HepG2 (cell line): ENCODE measurements around the gene OPRL1. TPM values are rescaled to one million over a fixed set of nuclear protein-coding genes. Genes with fewer than 3 reads are reported as not detected.

Experiments used
- ADNP ChIP-seq: sonication (generic); formaldehyde crosslinking; IDR thresholded peaks from 2 replicates; pipeline ENCODE4 v1.4.0; 2020; ENCODE audit warnings: missing genetic modification reagents
- ARHGAP35 ChIP-seq: sonication (generic); formaldehyde crosslinking; IDR thresholded peaks from 2 replicates; pipeline ENCODE4 v1.9.0; 2022; ENCODE audit warnings: mild to moderate bottlenecking, inconsistent platforms, moderate library complexity, missing genetic modification reagents, borderline replicate concordance
- BRF2 ChIP-seq: sonication (generic); formaldehyde crosslinking; IDR thresholded peaks from 2 replicates; pipeline ENCODE4 v1.8.1; 2022; ENCODE audit warnings: mild to moderate bottlenecking, missing genetic modification reagents
- DZIP1 ChIP-seq: sonication (generic); formaldehyde crosslinking; IDR thresholded peaks from 2 replicates; pipeline ENCODE4 v1.5.0; 2020; ENCODE audit warnings: mild to moderate bottlenecking, missing genetic modification reagents
- IRX3 ChIP-seq: sonication (generic); formaldehyde crosslinking; IDR thresholded peaks from 2 replicates; pipeline ENCODE4 v1.8.1; 2023; ENCODE audit warnings: mild to moderate bottlenecking, low read depth, missing genetic modification reagents, borderline replicate concordance
- MXD1 ChIP-seq: sonication (generic); formaldehyde crosslinking; IDR thresholded peaks from 2 replicates; pipeline ENCODE4 v1.4.0; 2020; ENCODE audit warnings: mild to moderate bottlenecking, missing genetic modification reagents
- MXI1 ChIP-seq: IDR thresholded peaks from 3 replicates; pipeline ENCODE4 v1.6.1; 2012; ENCODE audit warnings: low read depth, low read length, inconsistent platforms, borderline replicate concordance
- PHF21A ChIP-seq: sonication (generic); formaldehyde crosslinking; IDR thresholded peaks from 2 replicates; pipeline ENCODE4 v1.5.0; 2020; ENCODE audit warnings: mild to moderate bottlenecking, missing genetic modification reagents
- SIX4 ChIP-seq: sonication (generic); formaldehyde crosslinking; IDR thresholded peaks from 2 replicates; pipeline ENCODE4 v1.4.0; 2020; ENCODE audit warnings: missing genetic modification reagents
- SNRNP70 ChIP-seq: fragments of 200-400 bp; formaldehyde crosslinking; IDR thresholded peaks from 2 replicates; pipeline ENCODE4 v1.6.1; 2017; ENCODE audit warnings: mild to moderate bottlenecking, low read depth, low read length, moderate library complexity
- THAP7 ChIP-seq: sonication (generic); formaldehyde crosslinking; IDR thresholded peaks from 2 replicates; pipeline ENCODE4 v1.8.1; 2023; ENCODE audit warnings: mild to moderate bottlenecking, missing genetic modification reagents
- TRAFD1 ChIP-seq: sonication (generic); formaldehyde crosslinking; IDR thresholded peaks from 2 replicates; pipeline ENCODE4 v1.5.1; 2020; ENCODE audit warnings: missing genetic modification reagents, mild to moderate bottlenecking, borderline replicate concordance
- ZFX ChIP-seq: sonication (generic); formaldehyde crosslinking; IDR thresholded peaks from 2 replicates; pipeline ENCODE4 v1.4.0; 2020; ENCODE audit warnings: mild to moderate bottlenecking, low read depth, missing genetic modification reagents, moderate library complexity
- ZNF343 ChIP-seq: sonication (generic); formaldehyde crosslinking; IDR thresholded peaks from 2 replicates; pipeline ENCODE4 v1.4.0; 2020; ENCODE audit warnings: mild to moderate bottlenecking, missing genetic modification reagents
- ZNF441 ChIP-seq: sonication (generic); formaldehyde crosslinking; IDR thresholded peaks from 2 replicates; pipeline ENCODE4 v1.7.0; 2021; ENCODE audit warnings: missing genetic modification reagents, borderline replicate concordance
- ZNF724P ChIP-seq: sonication (generic); formaldehyde crosslinking; IDR thresholded peaks from 2 replicates; pipeline ENCODE4 v1.8.0; 2022; ENCODE audit warnings: missing genetic modification reagents, borderline replicate concordance
- polyA plus RNA-seq, 8 experiments: library from polyadenylated mRNA; depleted of rRNA in 3 of 8; stranded (reverse) in 7 of 8; unstranded in 1 of 8; fragments of >200 nt; fragmentation: Illumina TruSeq in 4 of 8; extraction: Trizol in 4 of 8; gene quantifications; 2 replicates each; pipeline versions ENCODE4 v1.2.1 to v1.2.3, GENCODE V29; 2011 to 2016; ENCODE audit warnings: low read depth in 4 of 8, missing spikeins in 1 of 8, mixed read lengths in 1 of 8; ENCODE audit not compliant: insufficient read depth in 1 of 8
- total RNA-seq, 5 experiments: library from RNA; depleted of rRNA; stranded (reverse); fragments of >200 nt; fragmentation: Illumina TruSeq; extraction: Trizol; gene quantifications; 2 replicates each; pipeline ENCODE4 v1.2.3, GENCODE V29; 2016; ENCODE audit warnings: low read depth in 1 of 5
- TF ChIP-seq, protein P1 (sequence below): sonication (generic); formaldehyde crosslinking; IDR thresholded peaks from 2 replicates; pipeline ENCODE4 v1.5.1; 2020; ENCODE audit warnings: mild to moderate bottlenecking, missing genetic modification reagents

OPRL1 gene
- total and polyA plus RNA-seq, 2 of the 13 experiments (the other 11 are each of a cell fraction or from before 2014, with no cell fraction given), result 0.35 to 0.71 TPM

GRCh38 chr20:64056889-64057627, 22.8 kb upstream of the OPRL1 start (continued):
- TF ChIP-seq IRX3 (CRISPR knock-in tag) (no peak), SIX4 (CRISPR knock-in tag) (no peak), ADNP (CRISPR knock-in tag) (no peak), DZIP1 (peak; percentile 87), ZNF724P (CRISPR knock-in tag) (no peak), ARHGAP35 (CRISPR knock-in tag) (peak; percentile 86; the same call in 1 of the 2 replicates), ZNF343 (CRISPR knock-in tag) (no peak; the same call in 1 of the 2 replicates), TRAFD1 (CRISPR knock-in tag) (peak; percentile 71), THAP7 (CRISPR knock-in tag) (0 out of 2 replicates have a peak, but pooled peaks have one; percentile 64), ZNF441 (CRISPR knock-in tag) (0 out of 2 replicates have a peak, but pooled peaks have one; percentile 54), PHF21A (0 out of 2 replicates have a peak, but pooled peaks have one; percentile 8), MXD1 (peak; percentile 84), MXI1 (0 out of 3 replicates have a peak, but pooled peaks have one; percentile 7), SNRNP70 (no peak), ZFX (peak; percentile 84), BRF2 (CRISPR knock-in tag) (0 out of 2 replicates have a peak, but pooled peaks have one; percentile 1)
- TF ChIP-seq, protein P1, sequence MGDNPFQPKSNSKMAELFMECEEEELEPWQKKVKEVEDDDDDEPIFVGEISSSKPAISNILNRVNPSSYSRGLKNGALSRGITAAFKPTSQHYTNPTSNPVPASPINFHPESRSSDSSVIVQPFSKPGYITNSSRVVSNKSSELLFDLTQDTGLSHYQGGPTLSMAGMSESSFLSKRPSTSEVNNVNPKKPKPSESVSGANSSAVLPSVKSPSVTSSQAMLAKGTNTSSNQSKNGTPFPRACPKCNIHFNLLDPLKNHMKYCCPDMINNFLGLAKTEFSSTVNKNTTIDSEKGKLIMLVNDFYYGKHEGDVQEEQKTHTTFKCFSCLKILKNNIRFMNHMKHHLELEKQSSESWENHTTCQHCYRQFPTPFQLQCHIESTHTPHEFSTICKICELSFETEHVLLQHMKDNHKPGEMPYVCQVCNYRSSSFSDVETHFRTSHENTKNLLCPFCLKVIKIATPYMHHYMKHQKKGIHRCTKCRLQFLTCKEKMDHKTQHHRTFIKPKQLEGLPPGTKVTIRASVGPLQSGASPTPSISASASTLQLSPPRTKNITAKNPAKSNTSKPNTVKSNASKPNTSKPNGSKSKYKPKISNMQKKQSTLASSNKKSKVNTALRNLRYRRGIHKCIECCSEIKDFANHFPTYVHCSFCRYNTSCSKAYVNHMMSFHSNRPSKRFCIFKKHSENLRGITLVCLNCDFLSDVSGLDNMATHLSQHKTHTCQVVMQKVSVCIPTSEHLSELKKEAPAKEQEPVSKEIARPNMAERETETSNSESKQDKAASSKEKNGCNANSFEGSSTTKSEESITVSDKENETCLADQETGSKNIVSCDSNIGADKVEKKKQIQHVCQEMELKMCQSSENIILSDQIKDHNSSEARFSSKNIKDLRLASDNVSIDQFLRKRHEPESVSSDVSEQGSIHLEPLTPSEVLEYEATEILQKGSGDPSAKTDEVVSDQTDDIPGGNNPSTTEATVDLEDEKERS (CRISPR knock-in tag), result no peak
